Liver (tissue), 9 donors: Measurements from ENCODE around the gene TNFRSF1B. TPM values are rescaled to one million over a fixed set of nuclear protein-coding genes. Genes with fewer than 3 reads are reported as not detected.

ENCODE experiments used
- DNase-seq: peaks from one replicate; pipeline ENCODE4 v3.0.0-alpha.2; 2017; ENCODE audit warnings: low spot score
- H3K27ac ChIP-seq, 2 donors: one replicate each; pipeline ENCODE4 v1.7.0; 2013; ENCODE audit warnings: inconsistent platforms in 2 of 2, low read length in 2 of 2, control low read depth in 1 of 2, low read depth in 1 of 2, mild to moderate bottlenecking in 1 of 2
- H3K27me3 ChIP-seq, 4 donors: one replicate each; pipeline versions ENCODE4 v1.6.1 to v1.7.0; 2013; ENCODE audit warnings: low read length in 3 of 4, inconsistent platforms in 1 of 4, mild to moderate bottlenecking in 1 of 4, moderate library complexity in 1 of 4; ENCODE audit not compliant: control insufficient read depth in 4 of 4, insufficient read depth in 4 of 4
- H3K36me3 ChIP-seq, 4 donors: one replicate each; pipeline versions ENCODE4 v1.6.1 to v1.7.0; 2013; ENCODE audit warnings: low read length in 3 of 4, mild to moderate bottlenecking in 3 of 4, low read depth in 1 of 4, moderate library complexity in 1 of 4; ENCODE audit not compliant: control insufficient read depth in 4 of 4, insufficient read depth in 3 of 4
- H3K4me1 ChIP-seq, 4 donors: one replicate each; pipeline versions ENCODE4 v1.6.1 to v1.7.0; 2013; ENCODE audit warnings: low read length in 3 of 4, mild to moderate bottlenecking in 3 of 4, moderate library complexity in 1 of 4; ENCODE audit not compliant: control insufficient read depth in 4 of 4, insufficient read depth in 4 of 4
- H3K4me3 ChIP-seq, 3 donors: one replicate each; pipeline versions ENCODE4 v1.6.1 to v1.7.0; 2013; ENCODE audit warnings: low read length in 3 of 3, control low read depth in 1 of 3, low read depth in 1 of 3, mild to moderate bottlenecking in 1 of 3
- H3K9ac ChIP-seq, 2 donors: one replicate each; pipeline ENCODE4 v1.7.0; 2013; ENCODE audit warnings: low read length in 2 of 2, mild to moderate bottlenecking in 2 of 2, moderate library complexity in 2 of 2, control low read depth in 1 of 2, low read depth in 1 of 2
- H3K9me3 ChIP-seq, 4 donors: one replicate each; pipeline versions ENCODE4 v1.6.1 to v1.7.0; 2013; ENCODE audit warnings: low read length in 3 of 4; ENCODE audit not compliant: control insufficient read depth in 4 of 4
- CTCF ChIP-seq: fragments of 150-350 bp; IDR thresholded peaks from 2 replicates; pipeline ENCODE4 v1.5.1; 2017; ENCODE audit warnings: improper control_type of control experiment, low read depth, low read length; ENCODE audit not compliant: missing input control
- HNF4A ChIP-seq, 2 donors: conservative IDR thresholded peaks; 2 replicates each; pipeline ENCODE4 v1.6.1; 2016; ENCODE audit warnings: antibody characterized with exemption in 2 of 2, mild to moderate bottlenecking in 2 of 2
- JUND ChIP-seq, 2 donors: IDR thresholded peaks; 2 replicates each; pipeline ENCODE4 v1.6.1; 2016; ENCODE audit warnings: antibody characterized with exemption in 2 of 2
- MAX ChIP-seq: IDR thresholded peaks from 2 replicates; pipeline ENCODE4 v1.6.1; 2016; ENCODE audit warnings: antibody characterized with exemption
- NR2F2 ChIP-seq: IDR thresholded peaks from 2 replicates; pipeline ENCODE4 v1.6.1; 2016; ENCODE audit warnings: antibody characterized with exemption
- RXRA ChIP-seq, 2 donors: IDR thresholded peaks; 2 replicates each; pipeline ENCODE4 v1.6.1; 2017 to 2018; ENCODE audit warnings: antibody characterized with exemption in 2 of 2, mild to moderate bottlenecking in 1 of 2
- TAF1 ChIP-seq: conservative IDR thresholded peaks from 2 replicates; pipeline ENCODE4 v1.6.1; 2016; ENCODE audit warnings: antibody characterized with exemption, mild to moderate bottlenecking
- ZBTB33 ChIP-seq: IDR thresholded peaks from 2 replicates; pipeline ENCODE4 v1.6.1; 2016; ENCODE audit warnings: antibody characterized with exemption
- WGBS: extraction: QIAGEN DNeasy Blood & Tissue Kit; methylation state at CpG from one replicate; pipeline ENCODE4 v1.1.7; 2013; 5-methylcytosine and 5-hydroxymethylcytosine counted together
- polyA plus RNA-seq, 2 donors: library from polyadenylated mRNA; stranded (reverse) in 1 of 2; unstranded in 1 of 2; fragments of 200-250 nt in 1 of 2; fragments of >200 nt in 1 of 2; fragmentation: Nextera tagmentation in 1 of 2; extraction: Ambion mirVana in 1 of 2; gene quantifications; one replicate each; pipeline versions ENCODE4 v1.2.1 to v1.2.3, GENCODE V29; 2013 to 2015
- total RNA-seq, 2 donors: library from RNA; depleted of rRNA; stranded (reverse); fragments of >200 nt; gene quantifications; one replicate each; pipeline ENCODE4 v1.2.3, GENCODE V29; 2014
- donor health status: healthy.
- donor health status: healthy.
- donor health status: healthy.
- donor health status: healthy.
- donor health status: healthy.

TNFRSF1B gene
- total and polyA plus RNA-seq, 4 donors: 7.2 to 19.6 (median 16.5) TPM

DNA sequence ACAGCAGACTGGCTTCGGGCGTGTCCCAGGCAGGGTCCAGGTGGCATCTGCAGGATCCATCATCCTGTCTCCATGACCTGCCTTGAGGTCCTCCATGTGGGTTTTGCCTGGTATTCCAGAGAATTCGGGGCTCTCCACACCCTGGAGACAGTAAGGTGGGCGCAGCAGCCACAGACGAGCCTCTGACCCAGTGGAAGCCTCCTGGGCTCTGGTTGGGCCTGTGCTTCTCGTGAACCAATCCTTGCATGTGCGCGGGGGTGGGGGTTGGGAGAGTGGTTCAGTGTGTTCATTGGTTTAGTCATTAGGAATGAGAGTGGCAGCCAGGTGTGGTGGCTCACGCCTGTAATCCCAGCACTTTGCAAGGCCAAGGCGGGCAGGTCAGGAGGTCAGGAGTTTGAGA is 32.1 kb upstream of the TNFRSF1B start:
- no peak for TF ChIP-seq HNF4A (conservative IDR thresholded peaks at IDR 0.05)
- peaks cover 3 to 12% (median 7%) of the 10 kb centered on the region in 4 donors for H3K4me1 ChIP-seq
- no peak for DNase-seq
- H3K27ac ChIP-seq: no peak overlapping the region
- H3K27me3 ChIP-seq: no peaks in the 10 kb centered on the region
- 99% methylated on average over 10 of the region's 10 CpGs for WGBS
- no peaks in the 10 kb centered on the region for H3K9me3 ChIP-seq
- H3K9ac ChIP-seq: no peak overlapping the region
- no peak overlapping the region for H3K4me3 ChIP-seq
- H3K36me3 ChIP-seq: no peaks in the 10 kb centered on the region

DNA sequence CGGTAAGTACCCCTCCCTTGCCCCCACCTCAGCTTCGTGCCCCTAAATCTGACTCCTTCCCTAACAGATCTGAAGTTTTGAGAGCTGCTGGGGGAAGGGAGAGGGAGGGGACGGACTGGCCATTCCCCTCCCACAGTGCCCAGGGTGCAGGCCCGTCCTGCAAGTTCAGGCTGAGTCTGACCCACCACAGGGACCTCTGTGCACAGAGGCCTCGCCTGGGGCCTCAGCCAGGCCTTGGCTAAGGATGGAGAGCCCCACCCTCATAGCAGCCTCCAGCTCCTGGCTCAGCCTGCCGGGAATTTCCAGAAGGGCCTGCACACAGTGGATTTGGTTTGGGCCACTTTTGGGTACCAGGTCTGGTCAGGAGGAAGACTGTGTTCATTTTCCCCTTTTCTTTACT is 31.2 kb upstream of the TNFRSF1B start:
- no peak for DNase-seq
- WGBS: 72% methylated on average over 6 of the region's 6 CpGs
- no peak overlapping the region for H3K9ac ChIP-seq
- H3K4me3 ChIP-seq: no peak overlapping the region
- TF ChIP-seq NR2F2 (peak; percentile 47), MAX (no peak)
- H3K36me3 ChIP-seq: no peaks in the 10 kb centered on the region
- H3K27me3 ChIP-seq: no peaks in the 10 kb centered on the region
- peaks cover 0 to 6% (median 1%) of the 10 kb centered on the region in 4 donors for H3K4me1 ChIP-seq
- H3K27ac ChIP-seq: no peak overlapping the region
- no peaks in the 10 kb centered on the region for H3K9me3 ChIP-seq

GRCh38 chr1:12136916-12137610 is 29.7 kb upstream of the TNFRSF1B start:
- H3K27me3 ChIP-seq: no peaks in the 10 kb centered on the region
- no peaks in the 10 kb centered on the region for H3K36me3 ChIP-seq
- H3K9ac ChIP-seq: no peak overlapping the region
- WGBS: 70% methylated on average over 8 of the region's 8 CpGs
- no peak for DNase-seq
- H3K27ac ChIP-seq: no peak overlapping the region
- no peak overlapping the region for H3K4me3 ChIP-seq
- no peaks in the 10 kb centered on the region for H3K4me1 ChIP-seq
- no peak for TF ChIP-seq JUND (IDR thresholded peaks at IDR 0.05)
- TF ChIP-seq NR2F2: no peak
- TF ChIP-seq TAF1: no peak
- TF ChIP-seq ZBTB33: no peak
- TF ChIP-seq CTCF: no peak
- no peak for TF ChIP-seq RXRA (IDR thresholded peaks at IDR 0.05)
- H3K9me3 ChIP-seq: no peaks in the 10 kb centered on the region
